Trophoblast cell (in vitro differentiated cells and primary cell): ENCODE results near the gene ROBO1.

Experiments used
- DNase-seq, 2 donors: peaks; one replicate each; pipeline ENCODE4 v3.0.0-alpha.2; 2016
- H2AFZ ChIP-seq: 2 replicates; pipeline ENCODE4 v1.6.1; 2013; ENCODE audit warnings: low read length, moderate library complexity, mild to moderate bottlenecking; ENCODE audit not compliant: insufficient read depth, poor library complexity
- H2AK5ac ChIP-seq: 2 replicates; pipeline ENCODE4 v1.6.1; 2013; ENCODE audit warnings: mild to moderate bottlenecking, low read length
- H2BK120ac ChIP-seq: 2 replicates; pipeline ENCODE4 v1.6.1; 2013; ENCODE audit warnings: low read length, mild to moderate bottlenecking, moderate library complexity; ENCODE audit not compliant: insufficient read depth, poor library complexity
- H2BK12ac ChIP-seq: 2 replicates; pipeline ENCODE4 v1.6.1; 2013; ENCODE audit warnings: mild to moderate bottlenecking, low read length, moderate library complexity
- H2BK5ac ChIP-seq: 2 replicates; pipeline ENCODE4 v1.6.1; 2013; ENCODE audit warnings: low read length, low read depth, moderate library complexity, mild to moderate bottlenecking; ENCODE audit not compliant: poor library complexity
- H3K14ac ChIP-seq: 2 replicates; pipeline ENCODE4 v1.6.1; 2013; ENCODE audit warnings: mild to moderate bottlenecking, low read length
- H3K18ac ChIP-seq: 2 replicates; pipeline ENCODE4 v1.6.1; 2013; ENCODE audit warnings: mild to moderate bottlenecking, low read length
- H3K23ac ChIP-seq: 2 replicates; pipeline ENCODE4 v1.6.1; 2013; ENCODE audit warnings: low read length
- H3K27ac ChIP-seq: 2 replicates; pipeline ENCODE4 v1.5.1; 2013; ENCODE audit warnings: low read depth, mild to moderate bottlenecking, inconsistent platforms, low read length, moderate library complexity
- H3K27me3 ChIP-seq: 2 replicates; pipeline ENCODE4 v1.6.1; 2013; ENCODE audit warnings: inconsistent platforms, mild to moderate bottlenecking, low read length, moderate library complexity; ENCODE audit not compliant: insufficient read depth
- H3K36me3 ChIP-seq, 2 experiments: 1 replicate in 1 of 2; 2 replicates in 1 of 2; pipeline ENCODE4 v1.6.1; 2013; ENCODE audit warnings: low read length in 2 of 2, mild to moderate bottlenecking in 2 of 2, moderate library complexity in 1 of 2; ENCODE audit not compliant: insufficient read depth in 2 of 2, control insufficient read depth in 1 of 2
- H3K4ac ChIP-seq: 2 replicates; pipeline ENCODE4 v1.6.1; 2013; ENCODE audit warnings: low read depth, mild to moderate bottlenecking, low read length, moderate library complexity
- H3K4me1 ChIP-seq, 2 experiments: 1 replicate in 1 of 2; 2 replicates in 1 of 2; pipeline ENCODE4 v1.6.1; 2013; ENCODE audit warnings: low read length in 2 of 2, mild to moderate bottlenecking in 2 of 2, moderate library complexity in 1 of 2; ENCODE audit not compliant: insufficient read depth in 2 of 2, control insufficient read depth in 1 of 2
- H3K4me2 ChIP-seq: 2 replicates; pipeline ENCODE4 v1.6.1; 2013; ENCODE audit warnings: inconsistent platforms, mild to moderate bottlenecking, low read length, moderate library complexity
- H3K4me3 ChIP-seq: 2 replicates; pipeline ENCODE4 v1.5.1; 2013; ENCODE audit warnings: mild to moderate bottlenecking, low read depth, low read length, inconsistent platforms
- H3K79me1 ChIP-seq: one replicate; pipeline ENCODE4 v1.6.1; 2013; ENCODE audit warnings: low read length
- H3K79me2 ChIP-seq: 2 replicates; pipeline ENCODE4 v1.6.1; 2013; ENCODE audit warnings: low read length, mild to moderate bottlenecking; ENCODE audit not compliant: control insufficient read depth, insufficient read depth, poor library complexity
- H3K9ac ChIP-seq: 2 replicates; pipeline ENCODE4 v1.6.1; 2013; ENCODE audit warnings: mild to moderate bottlenecking, low read length
- H3K9me3 ChIP-seq: 2 replicates; pipeline ENCODE4 v1.6.1; 2013; ENCODE audit warnings: low read depth, mild to moderate bottlenecking, control low read depth, inconsistent platforms, low read length; ENCODE audit not compliant: insufficient read depth
- H4K12ac ChIP-seq: 2 replicates; pipeline ENCODE4 v1.6.1; 2013; ENCODE audit warnings: low read depth, mild to moderate bottlenecking, low read length, moderate library complexity
- H4K8ac ChIP-seq: 2 replicates; pipeline ENCODE4 v1.6.1; 2013; ENCODE audit warnings: low read depth, mild to moderate bottlenecking, low read length, moderate library complexity
- H4K91ac ChIP-seq: one replicate; pipeline ENCODE4 v1.6.1; 2013; ENCODE audit warnings: low read depth, mild to moderate bottlenecking, low read length, moderate library complexity
- WGBS: extraction: QIAGEN DNeasy Blood & Tissue Kit; methylation state at CpG from one replicate; pipeline ENCODE4 v1.1.7; 2013; ENCODE audit warnings: missing lambda C conversion rate; ENCODE audit not compliant: insufficient read length, insufficient coverage; ENCODE audit errors: extremely low coverage; 5-methylcytosine and 5-hydroxymethylcytosine counted together

ROBO1 gene

GRCh38 chr3:78941587-78941986 lies 826.2 kb downstream of the ROBO1 start:
- Histone ChIP-seq H3K18ac (no peak overlapping the region), H2BK12ac (no peak overlapping the region), H3K9ac (no peak overlapping the region), H3K27ac (no peak overlapping the region), H3K4me2 (no peak overlapping the region), H3K4ac (no peak overlapping the region), H4K91ac (no peak overlapping the region), H3K4me3 (no peak overlapping the region), H3K27me3 (no peaks in the 10 kb centered on the region), H3K14ac (no peak overlapping the region), H3K79me2 (no peaks in the 10 kb centered on the region), H3K23ac (no peak overlapping the region), H2BK5ac (no peak overlapping the region), H4K12ac (no peak overlapping the region), H3K79me1 (no peaks in the 10 kb centered on the region), H2AFZ (no peak overlapping the region), H4K8ac (no peak overlapping the region), H2BK120ac (no peak overlapping the region), H3K4me1 (no peaks in the 10 kb centered on the region), H2AK5ac (no peak overlapping the region), H3K36me3 (no peaks in the 10 kb centered on the region), H3K9me3 (peaks cover 6% of the 10 kb centered on the region)
- peak; percentile 2 to 41 for DNase-seq
- no CpG with 5 or more reads among the region's 2 CpGs for WGBS

DNA sequence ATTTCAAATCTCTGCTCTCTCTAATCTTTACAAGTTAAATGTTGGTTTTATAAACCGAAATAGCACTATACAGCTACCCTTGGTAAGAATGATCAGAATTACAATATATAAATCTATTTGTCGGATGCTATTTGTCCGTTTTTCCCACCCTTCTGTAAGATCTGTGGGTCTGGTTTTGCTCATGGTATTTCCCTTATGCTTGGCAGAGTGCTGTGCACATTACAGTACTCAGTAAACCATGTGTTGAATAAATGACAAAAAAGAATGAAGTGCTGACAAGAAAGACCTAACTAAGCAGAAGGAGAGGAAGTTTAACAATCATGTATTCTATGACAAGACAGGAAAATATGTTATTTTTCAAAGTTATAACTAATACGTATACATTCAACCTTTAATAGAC lies 827.2 kb downstream of the ROBO1 start:
- H3K14ac ChIP-seq = no peak overlapping the region
- DNase-seq = no peak

GRCh38 chr3:78940128-78940527 lies 827.7 kb downstream of the ROBO1 start:
- no peak overlapping the region for H2BK5ac ChIP-seq
- no peak overlapping the region for H2BK12ac ChIP-seq
- DNase-seq = no peak
- H3K27ac ChIP-seq = no peak overlapping the region
- H3K36me3 ChIP-seq = no peaks in the 10 kb centered on the region
- H3K4me1 ChIP-seq = no peaks in the 10 kb centered on the region
- no peak overlapping the region for H4K8ac ChIP-seq
- no peak overlapping the region for H4K12ac ChIP-seq
- H3K79me1 ChIP-seq = no peaks in the 10 kb centered on the region
- H3K79me2 ChIP-seq = no peaks in the 10 kb centered on the region
- H4K91ac ChIP-seq = no peak overlapping the region
- no peak overlapping the region for H3K4ac ChIP-seq
- H2BK120ac ChIP-seq = no peak overlapping the region
- H3K4me2 ChIP-seq = no peak overlapping the region
- peaks cover 6% of the 10 kb centered on the region for H3K9me3 ChIP-seq
- no CpG with 5 or more reads among the region's 2 CpGs for WGBS
- no peaks in the 10 kb centered on the region for H3K27me3 ChIP-seq
- H3K23ac ChIP-seq = no peak overlapping the region
- H3K9ac ChIP-seq = no peak overlapping the region
- no peak overlapping the region for H3K18ac ChIP-seq
- no peak overlapping the region for H2AFZ ChIP-seq
- no peak overlapping the region for H3K4me3 ChIP-seq
- no peak overlapping the region for H3K14ac ChIP-seq
- H2AK5ac ChIP-seq = no peak overlapping the region

More for the DNA sequence above, 827.2 kb downstream of the ROBO1 start:
- Histone ChIP-seq H3K79me1 (no peaks in the 10 kb centered on the region), H4K12ac (no peak overlapping the region), H3K4me2 (no peak overlapping the region), H3K23ac (no peak overlapping the region), H2BK12ac (no peak overlapping the region), H3K4me3 (no peak overlapping the region), H3K27ac (no peak overlapping the region), H3K9me3 (peaks cover 6% of the 10 kb centered on the region), H3K4ac (no peak overlapping the region), H4K91ac (no peak overlapping the region), H2BK5ac (no peak overlapping the region), H2AK5ac (no peak overlapping the region), H4K8ac (no peak overlapping the region), H3K36me3 (no peaks in the 10 kb centered on the region), H3K9ac (no peak overlapping the region), H2BK120ac (no peak overlapping the region), H3K79me2 (no peaks in the 10 kb centered on the region), H3K4me1 (no peaks in the 10 kb centered on the region), H3K27me3 (no peaks in the 10 kb centered on the region), H2AFZ (no peak overlapping the region), H3K18ac (no peak overlapping the region)
- no CpG with 5 or more reads among the region's 4 CpGs for WGBS

DNA sequence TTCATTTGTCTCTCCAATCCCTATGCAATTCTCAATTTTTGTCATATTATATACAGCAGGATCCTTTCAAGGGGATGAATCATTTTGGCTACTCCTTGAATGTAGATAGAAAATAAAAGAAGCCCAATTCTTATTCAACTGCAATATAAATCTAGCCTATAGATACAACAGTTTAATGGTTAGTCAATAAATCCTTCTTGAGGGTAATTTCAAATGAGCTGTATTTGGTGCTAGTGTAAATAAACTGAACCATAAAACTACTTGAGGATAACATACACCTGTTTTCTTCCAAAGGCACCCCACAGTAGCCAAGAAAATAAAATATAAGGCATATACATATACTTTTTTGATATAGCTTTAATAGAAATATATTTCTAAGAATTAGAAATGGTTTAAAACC lies 830.3 kb downstream of the ROBO1 start:
- Histone ChIP-seq H4K12ac (no peak overlapping the region), H3K14ac (no peak overlapping the region), H2AK5ac (no peak overlapping the region), H3K36me3 (no peaks in the 10 kb centered on the region), H3K18ac (no peak overlapping the region), H3K27me3 (no peaks in the 10 kb centered on the region), H2AFZ (no peak overlapping the region), H3K4ac (no peak overlapping the region), H3K4me3 (no peak overlapping the region), H2BK120ac (no peak overlapping the region), H4K8ac (no peak overlapping the region), H3K27ac (no peak overlapping the region), H3K4me2 (no peak overlapping the region), H3K23ac (no peak overlapping the region), H3K79me1 (no peaks in the 10 kb centered on the region), H3K79me2 (no peaks in the 10 kb centered on the region), H3K9me3 (no peaks in the 10 kb centered on the region), H3K9ac (no peak overlapping the region), H2BK12ac (no peak overlapping the region), H4K91ac (no peak overlapping the region), H2BK5ac (no peak overlapping the region), H3K4me1 (no peaks in the 10 kb centered on the region)
- DNase-seq = no peak
